K562 (cell line): ENCODE data around the gene ZC3H10. TPM values are rescaled to one million over a fixed set of nuclear protein-coding genes. Genes with fewer than 3 reads are reported as not detected.
A peak's percentile ranks its signal among the peaks of the same experiment; 100 is the strongest.

ENCODE experiments used
- DIDO1 ChIP-seq: fragments of 450-650 bp; IDR thresholded peaks from 2 replicates; pipeline ENCODE4 v1.6.1; 2016; ENCODE audit warnings: low read depth, missing biosample characterization, missing genetic modification characterization
- DMBX1 ChIP-seq: fragments of 250-450 bp; sonication (Bioruptor Pico); IDR thresholded peaks from 2 replicates; pipeline ENCODE4 v1.8.0; 2022; ENCODE audit warnings: inconsistent platforms, mild to moderate bottlenecking, moderate library complexity, borderline replicate concordance
- ERF ChIP-seq: fragments of 450-650 bp; formaldehyde crosslinking; IDR thresholded peaks from 2 replicates; pipeline ENCODE4 v1.4.0; 2020; ENCODE audit warnings: mild to moderate bottlenecking, mixed read lengths
- KAT7 ChIP-seq: sonication (generic); formaldehyde crosslinking; IDR thresholded peaks from 2 replicates; pipeline ENCODE4 v1.8.0; 2022; ENCODE audit warnings: missing genetic modification reagents, mild to moderate bottlenecking, borderline replicate concordance
- KHSRP ChIP-seq: fragments of 450-650 bp; IDR thresholded peaks from 2 replicates; pipeline ENCODE4 v1.6.1; 2017
- MED1 ChIP-seq: sonication (generic); formaldehyde crosslinking; IDR thresholded peaks from 2 replicates; pipeline ENCODE4 v1.8.1; 2023; ENCODE audit warnings: missing genetic modification reagents, borderline replicate concordance
- PPARD ChIP-seq: fragments of 250-450 bp; sonication (Bioruptor Pico); IDR thresholded peaks from 2 replicates; pipeline ENCODE4 v1.8.0; 2022; ENCODE audit warnings: inconsistent platforms, mild to moderate bottlenecking, moderate library complexity
- RB1 ChIP-seq: fragments of 450-650 bp; IDR thresholded peaks from 2 replicates; pipeline ENCODE4 v1.6.1; 2017; ENCODE audit warnings: low read depth, mild to moderate bottlenecking
- SRF ChIP-seq, 2 experiments: fragments of 250-450, 450-650 bp in 1 of 2; sonication (Bioruptor Pico) in 1 of 2; sonication (generic) in 1 of 2; formaldehyde crosslinking; IDR thresholded peaks; 2 replicates each; pipeline versions ENCODE4 v1.5.0 to v1.5.1; 2020 to 2022; ENCODE audit warnings: mild to moderate bottlenecking in 1 of 2, missing genetic modification reagents in 1 of 2
- STAT5A ChIP-seq: IDR thresholded peaks from 2 replicates; pipeline ENCODE4 v1.6.1; 2012; ENCODE audit warnings: low read length, inconsistent platforms, borderline replicate concordance
- ZNF512 ChIP-seq: IDR thresholded peaks from 2 replicates; pipeline ENCODE4 v1.6.1; 2016; ENCODE audit warnings: missing genetic modification characterization, missing compliant biosample characterization
- ZSCAN29 ChIP-seq: fragments of 450-650 bp; IDR thresholded peaks from 2 replicates; pipeline ENCODE4 v1.6.1; 2017
- polyA plus RNA-seq, 8 experiments: library from polyadenylated mRNA; depleted of rRNA in 4 of 8; stranded (reverse) in 5 of 8; unstranded in 3 of 8; fragments of >200 nt; fragmentation: Nextera tagmentation in 2 of 8; fragmentation: Illumina TruSeq in 1 of 8; extraction: Ambion mirVana in 2 of 8; extraction: Trizol in 1 of 8; gene quantifications; 2 replicates each; pipeline versions ENCODE4 v1.2.1 to v1.2.3, GENCODE V29; 2011 to 2014; ENCODE audit warnings: inconsistent platforms in 1 of 8, missing spikeins in 1 of 8
- total RNA-seq, 7 experiments: library from RNA; depleted of rRNA in 6 of 7; stranded (reverse); fragments of >200 nt in 6 of 7; fragmentation: Illumina TruSeq in 2 of 7; extraction: Trizol in 2 of 7; gene quantifications; 2 replicates each; pipeline versions ENCODE4 v1.2.1 to v1.2.3, GENCODE V29; 2011 to 2021; ENCODE audit warnings: low replicate concordance in 1 of 7
- TF ChIP-seq, protein P1 (sequence below): fragments of 450-650 bp; IDR thresholded peaks from 2 replicates; pipeline ENCODE4 v1.6.1; 2016; ENCODE audit warnings: mild to moderate bottlenecking
- TF ChIP-seq, protein P2 (sequence below): fragments of 450-650 bp; conservative IDR thresholded peaks from 2 replicates; pipeline ENCODE4 v1.6.1; 2016; ENCODE audit warnings: missing genetic modification characterization, low read depth, mild to moderate bottlenecking, missing compliant biosample characterization, moderate library complexity
- TF ChIP-seq, protein P3 (sequence below): sonication (generic); formaldehyde crosslinking; IDR thresholded peaks from 2 replicates; pipeline ENCODE4 v1.8.1; 2023; ENCODE audit warnings: mild to moderate bottlenecking, missing genetic modification reagents

Gene ZC3H10
- total and polyA plus RNA-seq, 9 of the 15 experiments (the other 6 are each of a cell fraction or from before 2014, with no cell fraction given) = 0.31 to 4.1 (median 1.6) TPM

DNA sequence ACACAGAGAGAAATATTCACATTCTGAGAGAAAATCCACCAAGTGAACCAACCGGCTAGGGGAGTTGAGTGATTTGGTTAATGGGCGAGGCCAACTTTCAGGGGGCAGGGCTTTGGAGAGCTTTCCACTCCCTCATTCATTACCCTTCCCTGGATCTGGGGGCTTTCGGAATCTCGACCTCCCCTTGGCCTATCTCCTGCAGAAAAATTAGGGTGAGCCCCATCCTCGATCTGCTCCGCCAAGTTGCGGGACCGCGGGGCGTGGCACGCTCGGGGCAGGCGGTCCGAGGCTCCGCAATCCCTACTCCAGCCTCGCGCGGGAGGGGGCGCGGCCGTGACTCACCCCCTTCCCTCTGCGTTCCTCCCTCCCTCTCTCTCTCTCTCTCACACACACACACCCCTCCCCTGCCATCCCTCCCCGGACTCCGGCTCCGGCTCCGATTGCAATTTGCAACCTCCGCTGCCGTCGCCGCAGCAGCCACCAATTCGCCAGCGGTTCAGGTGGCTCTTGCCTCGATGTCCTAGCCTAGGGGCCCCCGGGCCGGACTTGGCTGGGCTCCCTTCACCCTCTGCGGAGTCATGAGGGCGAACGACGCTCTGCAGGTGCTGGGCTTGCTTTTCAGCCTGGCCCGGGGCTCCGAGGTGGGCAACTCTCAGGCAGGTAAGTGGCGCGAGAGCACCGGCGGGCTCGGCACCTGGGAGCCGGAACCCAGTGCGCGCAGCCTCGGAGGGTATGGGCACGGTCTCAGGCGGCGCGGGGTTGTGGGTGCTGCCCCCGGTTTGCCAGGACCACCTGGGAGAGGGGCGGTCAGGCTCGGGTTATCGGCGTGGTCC is 38.1 kb upstream of the ZC3H10 start, which contains the start of gene ERBB3 (continued):
- TF ChIP-seq, protein P1, sequence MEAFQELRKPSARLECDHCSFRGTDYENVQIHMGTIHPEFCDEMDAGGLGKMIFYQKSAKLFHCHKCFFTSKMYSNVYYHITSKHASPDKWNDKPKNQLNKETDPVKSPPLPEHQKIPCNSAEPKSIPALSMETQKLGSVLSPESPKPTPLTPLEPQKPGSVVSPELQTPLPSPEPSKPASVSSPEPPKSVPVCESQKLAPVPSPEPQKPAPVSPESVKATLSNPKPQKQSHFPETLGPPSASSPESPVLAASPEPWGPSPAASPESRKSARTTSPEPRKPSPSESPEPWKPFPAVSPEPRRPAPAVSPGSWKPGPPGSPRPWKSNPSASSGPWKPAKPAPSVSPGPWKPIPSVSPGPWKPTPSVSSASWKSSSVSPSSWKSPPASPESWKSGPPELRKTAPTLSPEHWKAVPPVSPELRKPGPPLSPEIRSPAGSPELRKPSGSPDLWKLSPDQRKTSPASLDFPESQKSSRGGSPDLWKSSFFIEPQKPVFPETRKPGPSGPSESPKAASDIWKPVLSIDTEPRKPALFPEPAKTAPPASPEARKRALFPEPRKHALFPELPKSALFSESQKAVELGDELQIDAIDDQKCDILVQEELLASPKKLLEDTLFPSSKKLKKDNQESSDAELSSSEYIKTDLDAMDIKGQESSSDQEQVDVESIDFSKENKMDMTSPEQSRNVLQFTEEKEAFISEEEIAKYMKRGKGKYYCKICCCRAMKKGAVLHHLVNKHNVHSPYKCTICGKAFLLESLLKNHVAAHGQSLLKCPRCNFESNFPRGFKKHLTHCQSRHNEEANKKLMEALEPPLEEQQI = no peak
- TF ChIP-seq, protein P2, sequence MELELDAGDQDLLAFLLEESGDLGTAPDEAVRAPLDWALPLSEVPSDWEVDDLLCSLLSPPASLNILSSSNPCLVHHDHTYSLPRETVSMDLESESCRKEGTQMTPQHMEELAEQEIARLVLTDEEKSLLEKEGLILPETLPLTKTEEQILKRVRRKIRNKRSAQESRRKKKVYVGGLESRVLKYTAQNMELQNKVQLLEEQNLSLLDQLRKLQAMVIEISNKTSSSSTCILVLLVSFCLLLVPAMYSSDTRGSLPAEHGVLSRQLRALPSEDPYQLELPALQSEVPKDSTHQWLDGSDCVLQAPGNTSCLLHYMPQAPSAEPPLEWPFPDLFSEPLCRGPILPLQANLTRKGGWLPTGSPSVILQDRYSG (tag) = no peak
- TF ChIP-seq RB1 = 0 out of 2 replicates have a peak, but pooled peaks have one; percentile 9
- TF ChIP-seq PPARD = no peak
- TF ChIP-seq DMBX1 (CRISPR knock-in tag) = no peak
- TF ChIP-seq ERF (CRISPR knock-in tag) = no peak
- no peak for TF ChIP-seq DIDO1 (tag)
- TF ChIP-seq, protein P3, sequence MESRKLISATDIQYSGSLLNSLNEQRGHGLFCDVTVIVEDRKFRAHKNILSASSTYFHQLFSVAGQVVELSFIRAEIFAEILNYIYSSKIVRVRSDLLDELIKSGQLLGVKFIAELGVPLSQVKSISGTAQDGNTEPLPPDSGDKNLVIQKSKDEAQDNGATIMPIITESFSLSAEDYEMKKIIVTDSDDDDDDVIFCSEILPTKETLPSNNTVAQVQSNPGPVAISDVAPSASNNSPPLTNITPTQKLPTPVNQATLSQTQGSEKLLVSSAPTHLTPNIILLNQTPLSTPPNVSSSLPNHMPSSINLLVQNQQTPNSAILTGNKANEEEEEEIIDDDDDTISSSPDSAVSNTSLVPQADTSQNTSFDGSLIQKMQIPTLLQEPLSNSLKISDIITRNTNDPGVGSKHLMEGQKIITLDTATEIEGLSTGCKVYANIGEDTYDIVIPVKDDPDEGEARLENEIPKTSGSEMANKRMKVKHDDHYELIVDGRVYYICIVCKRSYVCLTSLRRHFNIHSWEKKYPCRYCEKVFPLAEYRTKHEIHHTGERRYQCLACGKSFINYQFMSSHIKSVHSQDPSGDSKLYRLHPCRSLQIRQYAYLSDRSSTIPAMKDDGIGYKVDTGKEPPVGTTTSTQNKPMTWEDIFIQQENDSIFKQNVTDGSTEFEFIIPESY (CRISPR knock-in tag) = peak; percentile 74
- TF ChIP-seq KHSRP = no peak
- TF ChIP-seq STAT5A = no peak
- peak in 1 of 2 experiments; percentile 42; a peak in 1 of 4 replicates for TF ChIP-seq SRF (CRISPR knock-in tag; IDR thresholded peaks at IDR 0.05)
- peak; percentile 73; the same call in 1 of the 2 replicates for TF ChIP-seq KAT7 (CRISPR knock-in tag)
- TF ChIP-seq ZSCAN29 = peak; percentile 82; the same call in 1 of the 2 replicates
- no peak for TF ChIP-seq ZNF512 (tag)
- no peak for TF ChIP-seq MED1 (CRISPR knock-in tag)
